Endothelial cell (in vitro differentiated cells): ENCODE results near the gene FOXL2NB. TPM values are rescaled to one million over a fixed set of nuclear protein-coding genes. Genes with fewer than 3 reads are reported as not detected.

Experiments
- DNase-seq: peaks from one replicate; pipeline ENCODE4 v3.0.0; 2021; ENCODE audit warnings: low spot score
- H3K27ac Mint-ChIP-seq: one replicate; pipeline ENCODE4 v1.8.0; 2021; ENCODE audit warnings: mixed read lengths, inconsistent platforms; ENCODE audit not compliant: unreplicated experiment
- H3K27me3 Mint-ChIP-seq: one replicate; pipeline ENCODE4 v1.8.0; 2021; ENCODE audit warnings: mild to moderate bottlenecking, moderate library complexity, mixed read lengths, inconsistent platforms; ENCODE audit not compliant: unreplicated experiment
- H3K36me3 Mint-ChIP-seq: one replicate; pipeline ENCODE4 v1.8.0; 2021; ENCODE audit warnings: mild to moderate bottlenecking, low read depth, mixed read lengths, inconsistent platforms; ENCODE audit not compliant: unreplicated experiment
- H3K4me1 Mint-ChIP-seq: one replicate; pipeline ENCODE4 v1.8.0; 2021; ENCODE audit warnings: mild to moderate bottlenecking, mixed read lengths, inconsistent platforms; ENCODE audit not compliant: unreplicated experiment
- H3K4me3 Mint-ChIP-seq: one replicate; pipeline ENCODE4 v1.8.0; 2021; ENCODE audit warnings: mild to moderate bottlenecking, mixed read lengths, inconsistent platforms; ENCODE audit not compliant: unreplicated experiment
- H3K9me3 Mint-ChIP-seq: one replicate; pipeline ENCODE4 v1.8.0; 2021; ENCODE audit warnings: mixed read lengths, inconsistent platforms; ENCODE audit not compliant: unreplicated experiment
- total RNA-seq: library from RNA; stranded (reverse); fragmentation: NEBNext Ultra II Directional; extraction: Animal tissue kit (Norgen Biotek cat#: 25700); gene quantifications from one replicate; pipeline ENCODE4 v1.2.1, GENCODE V29; 2021; ENCODE audit not compliant: unreplicated experiment
- TF ChIP-seq, protein P1 (sequence below): fragments of 200-600 bp; sonication (generic); IDR thresholded peaks from one replicate; pipeline ENCODE4 v1.5.0; 2021; ENCODE audit warnings: antibody characterized with exemption; ENCODE audit not compliant: unreplicated experiment

Gene FOXL2NB
- total RNA-seq, 1 donor from 2014 or later: 13.2 TPM

DNA sequence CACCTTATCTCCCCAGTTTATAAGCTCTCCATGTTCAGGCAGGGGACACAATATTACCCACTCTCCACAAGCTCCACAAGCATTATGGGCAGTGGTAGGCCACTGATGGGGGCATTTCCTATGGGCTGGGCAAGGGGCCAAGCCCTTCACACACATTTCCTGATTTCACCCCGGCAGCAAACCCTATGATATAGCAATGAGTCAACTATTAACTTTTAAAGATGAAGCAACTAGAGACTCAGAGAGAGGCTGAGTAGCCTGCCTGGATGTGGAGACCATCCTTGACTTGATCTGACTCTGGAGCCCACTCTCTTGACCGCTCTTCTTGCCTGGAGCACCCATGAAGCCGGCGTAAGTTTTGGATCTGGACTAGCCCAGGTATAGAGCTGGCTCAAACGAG lies 27.4 kb downstream of the FOXL2NB start:
- TF ChIP-seq, protein P1, sequence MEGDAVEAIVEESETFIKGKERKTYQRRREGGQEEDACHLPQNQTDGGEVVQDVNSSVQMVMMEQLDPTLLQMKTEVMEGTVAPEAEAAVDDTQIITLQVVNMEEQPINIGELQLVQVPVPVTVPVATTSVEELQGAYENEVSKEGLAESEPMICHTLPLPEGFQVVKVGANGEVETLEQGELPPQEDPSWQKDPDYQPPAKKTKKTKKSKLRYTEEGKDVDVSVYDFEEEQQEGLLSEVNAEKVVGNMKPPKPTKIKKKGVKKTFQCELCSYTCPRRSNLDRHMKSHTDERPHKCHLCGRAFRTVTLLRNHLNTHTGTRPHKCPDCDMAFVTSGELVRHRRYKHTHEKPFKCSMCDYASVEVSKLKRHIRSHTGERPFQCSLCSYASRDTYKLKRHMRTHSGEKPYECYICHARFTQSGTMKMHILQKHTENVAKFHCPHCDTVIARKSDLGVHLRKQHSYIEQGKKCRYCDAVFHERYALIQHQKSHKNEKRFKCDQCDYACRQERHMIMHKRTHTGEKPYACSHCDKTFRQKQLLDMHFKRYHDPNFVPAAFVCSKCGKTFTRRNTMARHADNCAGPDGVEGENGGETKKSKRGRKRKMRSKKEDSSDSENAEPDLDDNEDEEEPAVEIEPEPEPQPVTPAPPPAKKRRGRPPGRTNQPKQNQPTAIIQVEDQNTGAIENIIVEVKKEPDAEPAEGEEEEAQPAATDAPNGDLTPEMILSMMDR: no peak
- Mint-ChIP-seq H3K27me3 (peaks cover 4% of the 10 kb centered on the region), H3K4me3 (no peak overlapping the region), H3K9me3 (no peaks in the 10 kb centered on the region), H3K27ac (no peak overlapping the region), H3K4me1 (no peaks in the 10 kb centered on the region), H3K36me3 (no peaks in the 10 kb centered on the region)
- no peak for DNase-seq

DNA sequence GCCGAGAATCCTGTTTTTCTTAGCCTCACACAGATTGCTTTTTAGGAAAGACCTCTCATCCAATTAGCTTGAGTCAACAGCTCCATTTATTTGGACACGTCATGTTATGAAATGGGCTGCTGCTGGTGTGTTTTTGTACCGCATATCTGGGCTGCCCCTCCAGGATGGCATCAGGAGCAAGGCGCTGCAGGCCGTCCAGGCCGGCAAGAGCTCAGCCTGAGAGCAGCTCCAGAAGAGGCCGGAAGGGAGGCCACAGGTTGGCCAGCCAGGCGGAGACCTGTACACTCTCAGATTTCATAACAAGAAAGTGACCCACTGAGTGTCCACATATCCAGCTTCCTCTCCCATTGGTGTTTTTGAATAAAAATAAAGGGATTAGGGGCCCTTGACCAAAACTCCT lies 28.3 kb downstream of the FOXL2NB start:
- TF ChIP-seq, protein P1: no peak
- no peak for DNase-seq
- Mint-ChIP-seq H3K4me1 (no peaks in the 10 kb centered on the region), H3K4me3 (no peak overlapping the region), H3K9me3 (no peaks in the 10 kb centered on the region), H3K27me3 (peaks cover 4% of the 10 kb centered on the region), H3K27ac (no peak overlapping the region), H3K36me3 (no peaks in the 10 kb centered on the region)

DNA sequence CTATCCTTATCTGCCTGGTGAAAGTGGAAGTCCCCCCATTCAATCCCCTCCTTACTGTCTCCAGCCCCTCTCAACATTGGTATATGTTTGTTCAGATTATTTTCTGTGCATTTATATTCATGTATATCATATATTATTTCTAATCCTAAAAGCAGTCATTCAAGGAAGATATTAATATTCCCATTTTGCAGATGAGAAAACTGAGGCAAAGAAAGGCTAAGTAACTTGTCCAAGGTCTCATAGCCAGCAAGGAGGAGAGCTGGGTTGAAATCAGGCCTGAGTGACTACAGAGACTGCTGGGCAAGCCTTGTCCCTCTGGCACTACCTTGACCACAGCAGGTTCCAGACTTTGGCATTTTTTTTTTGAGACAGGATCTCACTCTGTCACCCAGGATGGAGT lies 29.0 kb downstream of the FOXL2NB start:
- no peak for DNase-seq
- Mint-ChIP-seq H3K27me3 (peaks cover 4% of the 10 kb centered on the region), H3K4me1 (no peaks in the 10 kb centered on the region), H3K27ac (no peak overlapping the region), H3K9me3 (no peaks in the 10 kb centered on the region), H3K4me3 (no peak overlapping the region), H3K36me3 (no peaks in the 10 kb centered on the region)
- TF ChIP-seq, protein P1: no peak

DNA sequence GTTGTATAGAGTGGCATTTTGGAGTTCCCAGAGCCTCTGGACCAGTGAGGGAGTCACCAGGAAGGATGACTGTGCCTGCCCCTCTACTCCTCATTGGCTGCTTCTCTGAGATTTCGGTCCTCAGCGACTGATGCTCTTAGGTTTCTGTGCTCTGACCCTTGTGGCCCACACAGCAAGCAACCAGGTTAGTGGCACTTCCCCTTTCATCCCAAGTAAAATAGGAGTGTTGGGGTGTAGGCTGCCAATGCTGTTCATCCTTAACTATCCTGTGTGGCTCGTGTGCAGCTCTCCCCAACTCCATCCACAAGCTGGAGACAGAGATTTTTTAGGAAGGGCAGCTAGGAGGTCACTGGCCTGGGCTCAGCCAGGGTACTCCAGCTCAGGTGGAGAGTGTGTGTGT lies 37.8 kb downstream of the FOXL2NB start:
- Mint-ChIP-seq H3K27ac (no peak overlapping the region), H3K36me3 (no peaks in the 10 kb centered on the region), H3K4me3 (no peak overlapping the region), H3K4me1 (no peaks in the 10 kb centered on the region), H3K27me3 (peaks cover 2% of the 10 kb centered on the region), H3K9me3 (no peaks in the 10 kb centered on the region)
- TF ChIP-seq, protein P1: no peak
- DNase-seq: no peak

DNA sequence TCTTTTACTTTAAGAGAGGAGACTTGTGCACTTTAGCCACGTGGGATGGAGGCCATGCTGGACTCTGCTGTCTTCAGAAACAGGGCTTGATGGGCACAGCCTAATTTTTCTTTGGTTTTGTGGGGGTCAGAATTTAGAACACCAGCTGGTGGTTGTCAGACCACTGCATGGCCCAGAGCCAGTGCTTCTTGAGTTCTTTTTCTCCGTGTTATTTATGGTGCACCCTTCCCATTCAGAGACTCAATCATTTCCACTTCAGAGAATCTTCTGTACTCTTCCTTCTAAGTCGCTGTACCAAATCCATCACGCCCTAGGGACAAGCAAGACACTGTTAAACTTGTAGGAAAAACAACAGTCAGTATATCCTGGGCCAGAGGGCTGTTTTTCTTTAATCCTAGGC lies 38.9 kb downstream of the FOXL2NB start:
- no peak overlapping the region for H3K4me3 Mint-ChIP-seq
- no peaks in the 10 kb centered on the region for H3K4me1 Mint-ChIP-seq
- TF ChIP-seq, protein P1: no peak
- DNase-seq: no peak
- no peaks in the 10 kb centered on the region for H3K9me3 Mint-ChIP-seq
- H3K27me3 Mint-ChIP-seq: peaks cover 3% of the 10 kb centered on the region
- H3K27ac Mint-ChIP-seq: no peak overlapping the region
- no peaks in the 10 kb centered on the region for H3K36me3 Mint-ChIP-seq
